ENCODE results near the gene SIN3B.
"Not testable (repeated sequence)": the region's sequence is repeated elsewhere in the genome, so short reads cannot be mapped to it uniquely, and the experiment has no call there.

Gene SIN3B

GRCh38 chr19:16829010-16829821 lies at the start of gene SIN3B:
TSS of gene SIN3B (plus strand) at chr19:16829398. CDS start at chr19:16829421, 23 bp downstream.
- DNase-seq: peak; percentile 82

- DNase-seq: no peak
These were observed 49.5 kb upstream of the SIN3B start for GRCh38 chr19:16779539-16780163.

- no peak for DNase-seq
These were observed 46.5 kb upstream of the SIN3B start for GRCh38 chr19:16782719-16783118.

- DNase-seq: no peak
These were observed 40.7 kb upstream of the SIN3B start for GRCh38 chr19:16788479-16788878.

GRCh38 chr19:16789238-16789637 lies 40.0 kb upstream of the SIN3B start:
- no peak for DNase-seq

- no peak for DNase-seq
These were observed 39.1 kb upstream of the SIN3B start for GRCh38 chr19:16790051-16790450.

- DNase-seq: no peak
These were observed 37.3 kb upstream of the SIN3B start for GRCh38 chr19:16791942-16792341.

- no peak for DNase-seq
These were observed 34.4 kb upstream of the SIN3B start for GRCh38 chr19:16794456-16795441.

- no peak for DNase-seq
These were observed 33.5 kb upstream of the SIN3B start for GRCh38 chr19:16795731-16796130.

GRCh38 chr19:16797876-16798275 lies 31.3 kb upstream of the SIN3B start:
- no peak for DNase-seq

- not testable (repeated sequence) for DNase-seq
These were observed 30.9 kb upstream of the SIN3B start for GRCh38 chr19:16798326-16798725.

GRCh38 chr19:16799740-16800139 lies 29.5 kb upstream of the SIN3B start:
- no peak for DNase-seq

GRCh38 chr19:16801600-16802013 lies 27.6 kb upstream of the SIN3B start:
- DNase-seq: no peak

GRCh38 chr19:16804176-16804575 lies 25.0 kb upstream of the SIN3B start:
- DNase-seq: no peak

- no peak for DNase-seq
These were observed 21.5 kb upstream of the SIN3B start for GRCh38 chr19:16807549-16808284.

GRCh38 chr19:16814526-16815100 lies 14.6 kb upstream of the SIN3B start:
- no peak for DNase-seq

GRCh38 chr19:16820056-16820455 lies 9.1 kb upstream of the SIN3B start:
- DNase-seq: no peak

GRCh38 chr19:16821081-16821480 lies 8.1 kb upstream of the SIN3B start:
- DNase-seq: no peak

- no peak for DNase-seq
These were observed 6.5 kb upstream of the SIN3B start for GRCh38 chr19:16822648-16823047.

- DNase-seq: no peak
These were observed 4.4 kb upstream of the SIN3B start for GRCh38 chr19:16824658-16825311.

- DNase-seq: peak; percentile 57
These were observed 3.7 kb upstream of the SIN3B start for GRCh38 chr19:16825312-16826052.
